Neural progenitor cell (in vitro differentiated cells): Measurements from ENCODE around the gene TSPAN5. TPM values are rescaled to one million over a fixed set of nuclear protein-coding genes. Genes with fewer than 3 reads are reported as not detected.

Experiments used
- DNase-seq: peaks from one replicate; pipeline ENCODE4 v3.0.0-alpha.2; 2016; ENCODE audit warnings: low spot score
- H2AFZ ChIP-seq: fragments of 200-600 bp; sonication (generic); replicated peaks from 2 replicates; pipeline ENCODE4 v1.6.1; 2016; ENCODE audit warnings: antibody characterized with exemption
- H3F3A ChIP-seq: fragments of 200-600 bp; sonication (generic); 2 replicates; pipeline ENCODE4 v1.6.1; 2016; ENCODE audit warnings: antibody characterized with exemption, low read depth
- H3K27ac ChIP-seq: fragments of 200-600 bp; sonication (generic); 2 replicates; pipeline ENCODE4 v1.5.1; 2016; ENCODE audit warnings: mild to moderate bottlenecking
- H3K27me3 ChIP-seq: fragments of 200-600 bp; sonication (generic); 2 replicates; pipeline ENCODE4 v1.6.1; 2016; ENCODE audit warnings: mild to moderate bottlenecking, moderate library complexity
- H3K36me3 ChIP-seq: fragments of 200-600 bp; sonication (generic); 2 replicates; pipeline ENCODE4 v1.5.1; 2016
- H3K4me1 ChIP-seq: fragments of 200-600 bp; sonication (generic); 2 replicates; pipeline ENCODE4 v1.6.1; 2016; ENCODE audit warnings: mixed run types
- H3K4me2 ChIP-seq: fragments of 200-600 bp; sonication (generic); 2 replicates; pipeline ENCODE4 v1.6.1; 2016
- H3K4me3 ChIP-seq: fragments of 200-600 bp; sonication (generic); 2 replicates; pipeline ENCODE4 v1.5.1; 2016
- H3K79me2 ChIP-seq: fragments of 200-600 bp; sonication (generic); 2 replicates; pipeline ENCODE4 v1.6.1; 2016; ENCODE audit warnings: low read depth
- H3K9ac ChIP-seq: fragments of 200-600 bp; sonication (generic); 2 replicates; pipeline ENCODE4 v1.6.1; 2016
- H3K9me3 ChIP-seq: fragments of 200-600 bp; sonication (generic); 2 replicates; pipeline ENCODE4 v1.5.1; 2016; ENCODE audit warnings: low read depth
- H4K20me1 ChIP-seq: fragments of 200-600 bp; sonication (generic); 2 replicates; pipeline ENCODE4 v1.6.1; 2016; ENCODE audit warnings: low read depth
- H3K27ac Mint-ChIP-seq: 3 replicates; pipeline ENCODE4 v1.8.0; 2021; ENCODE audit warnings: mixed read lengths
- H3K27me3 Mint-ChIP-seq: 2 replicates; pipeline ENCODE4 v1.8.0; 2022; ENCODE audit warnings: low read depth, mild to moderate bottlenecking, inconsistent platforms, moderate library complexity, mixed read lengths; ENCODE audit not compliant: insufficient read depth
- H3K36me3 Mint-ChIP-seq: 3 replicates; pipeline ENCODE4 v1.8.0; 2021; ENCODE audit warnings: mixed read lengths
- H3K4me1 Mint-ChIP-seq: 3 replicates; pipeline ENCODE4 v1.8.0; 2021; ENCODE audit warnings: mixed read lengths
- H3K4me3 Mint-ChIP-seq: 3 replicates; pipeline ENCODE4 v1.8.0; 2021; ENCODE audit warnings: mild to moderate bottlenecking, moderate library complexity, mixed read lengths
- H3K9me3 Mint-ChIP-seq: 3 replicates; pipeline ENCODE4 v1.8.0; 2020; ENCODE audit warnings: mixed read lengths
- CTCF ChIP-seq: fragments of 200-600 bp; sonication (generic); IDR thresholded peaks from 2 replicates; pipeline ENCODE4 v1.5.1; 2017; ENCODE audit warnings: antibody characterized with exemption, mild to moderate bottlenecking
- EZH2 ChIP-seq: fragments of 200-600 bp; sonication (generic); IDR thresholded peaks from 2 replicates; pipeline ENCODE4 v1.6.1; 2017; ENCODE audit warnings: antibody characterized with exemption, mild to moderate bottlenecking, moderate library complexity
- EZH2phosphoT487 ChIP-seq: fragments of 200-600 bp; sonication (generic); IDR thresholded peaks from 2 replicates; pipeline ENCODE4 v1.6.1; 2017; ENCODE audit warnings: antibody characterized with exemption
- total RNA-seq: library from RNA; depleted of rRNA; stranded (reverse); fragments of >200 nt; gene quantifications from 2 replicates; pipeline ENCODE4 v1.2.3, GENCODE V29; 2015; ENCODE audit warnings: low replicate concordance

TSPAN5 gene
- total RNA-seq, 1 donor from 2014 or later = 34.9 TPM

DNA sequence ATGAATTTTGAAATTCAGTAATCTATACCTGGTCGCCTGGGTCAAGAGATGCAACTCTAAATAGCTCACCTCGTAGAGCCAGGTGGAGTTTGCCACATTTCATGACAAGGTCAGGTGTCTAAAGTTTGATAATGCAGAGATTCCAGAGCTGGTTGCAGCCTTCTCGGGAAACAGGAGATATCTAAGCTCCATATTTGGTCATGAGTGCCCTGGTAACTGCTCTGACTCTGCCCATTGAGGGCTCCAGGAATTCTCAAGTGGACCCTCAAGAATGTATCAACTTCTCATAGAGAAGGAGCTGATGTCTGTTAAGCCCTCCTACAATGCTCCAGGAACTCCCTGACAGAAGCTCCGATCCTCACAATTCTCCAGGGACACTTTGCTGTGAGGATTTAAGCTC, 33.2 kb upstream of the TSPAN5 start:
- no peak for DNase-seq
- H3F3A ChIP-seq = no peaks in the 10 kb centered on the region
- H3K4me3 ChIP-seq = no peak overlapping the region
- no peak overlapping the region for H3K27ac ChIP-seq
- TF ChIP-seq EZH2 = no peak
- TF ChIP-seq EZH2phosphoT487 = no peak
- TF ChIP-seq CTCF = no peak
- no peaks in the 10 kb centered on the region for H3K27me3 ChIP-seq
- no peak overlapping the region for H2AFZ ChIP-seq
- Mint-ChIP-seq H3K4me1 (peaks cover 8% of the 10 kb centered on the region), H3K9me3 (peaks cover 7% of the 10 kb centered on the region), H3K36me3 (no peaks in the 10 kb centered on the region), H3K4me3 (no peak overlapping the region), H3K27ac (no peak overlapping the region), H3K27me3 (peaks cover 2% of the 10 kb centered on the region)
- H3K9me3 ChIP-seq = no peaks in the 10 kb centered on the region
- no peak overlapping the region for H3K9ac ChIP-seq
- no peaks in the 10 kb centered on the region for H3K36me3 ChIP-seq
- H3K79me2 ChIP-seq = no peaks in the 10 kb centered on the region
- no peak overlapping the region for H3K4me2 ChIP-seq
- H3K4me1 ChIP-seq = no peaks in the 10 kb centered on the region
- H4K20me1 ChIP-seq = no peaks in the 10 kb centered on the region

- Histone ChIP-seq H3F3A (no peaks in the 10 kb centered on the region), H3K9ac (no peak overlapping the region), H3K79me2 (no peaks in the 10 kb centered on the region), H2AFZ (no peak overlapping the region), H4K20me1 (no peaks in the 10 kb centered on the region), H3K9me3 (no peaks in the 10 kb centered on the region), H3K4me3 (no peak overlapping the region), H3K4me1 (no peaks in the 10 kb centered on the region), H3K27me3 (no peaks in the 10 kb centered on the region), H3K4me2 (no peak overlapping the region), H3K27ac (no peak overlapping the region), H3K36me3 (no peaks in the 10 kb centered on the region)
- no peaks in the 10 kb centered on the region for H3K36me3 Mint-ChIP-seq
- no peak overlapping the region for H3K27ac Mint-ChIP-seq
- no peak overlapping the region for H3K4me3 Mint-ChIP-seq
- peaks cover 10% of the 10 kb centered on the region for H3K4me1 Mint-ChIP-seq
- TF ChIP-seq EZH2phosphoT487 (no peak), EZH2 (no peak), CTCF (no peak)
- H3K27me3 Mint-ChIP-seq = no peaks in the 10 kb centered on the region
- H3K9me3 Mint-ChIP-seq = peaks cover 4% of the 10 kb centered on the region
- DNase-seq = no peak
Measured at GRCh38 chr4:98689507-98690174, 31.2 kb upstream of the TSPAN5 start.

DNA sequence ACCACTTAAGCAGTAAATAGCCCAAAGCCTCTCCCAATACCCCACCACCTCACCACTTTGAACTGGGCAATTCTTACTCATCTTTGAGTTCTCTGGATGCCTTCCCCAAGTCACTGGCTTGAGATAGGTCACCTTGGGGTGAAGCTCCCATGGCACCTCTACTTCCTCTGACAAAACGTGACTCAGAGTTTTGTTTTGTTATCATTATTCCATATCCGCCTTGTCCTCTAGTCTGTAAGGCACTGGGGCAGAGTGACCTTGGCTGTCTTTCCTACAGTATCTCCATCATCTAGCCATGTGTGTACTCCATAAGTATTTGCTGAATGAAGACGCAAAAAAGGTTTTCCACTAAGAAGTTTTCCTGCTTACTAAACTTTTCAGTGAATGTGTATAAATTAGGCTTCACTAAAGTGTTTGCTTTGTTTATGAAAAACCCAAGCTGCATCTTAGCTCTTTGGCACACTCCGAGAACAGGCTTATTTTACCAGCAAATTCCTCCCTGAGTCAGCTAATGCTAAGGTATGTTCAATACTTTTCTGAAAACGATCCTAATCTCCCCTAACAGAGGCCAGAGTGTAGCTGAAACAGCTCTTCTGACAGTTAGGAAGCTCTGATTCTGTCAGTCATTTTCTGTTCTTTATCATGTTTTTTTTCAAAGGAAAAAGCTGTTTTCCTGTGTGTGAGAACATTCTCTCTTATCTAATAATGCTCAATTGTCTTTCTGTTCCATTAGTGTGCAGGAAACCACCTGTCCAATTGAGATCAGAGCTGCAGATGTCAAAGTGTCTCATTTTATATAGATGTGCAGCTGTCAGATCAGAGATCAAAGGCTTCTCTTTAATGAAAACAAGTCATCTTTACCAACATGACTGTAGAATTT, 30.2 kb upstream of the TSPAN5 start:
- Mint-ChIP-seq H3K4me1 (peaks cover 6% of the 10 kb centered on the region), H3K27ac (no peak overlapping the region), H3K4me3 (no peak overlapping the region), H3K36me3 (no peaks in the 10 kb centered on the region), H3K27me3 (no peaks in the 10 kb centered on the region), H3K9me3 (peaks cover 4% of the 10 kb centered on the region)
- no peaks in the 10 kb centered on the region for H3K79me2 ChIP-seq
- H3K4me2 ChIP-seq = no peak overlapping the region
- H3K4me1 ChIP-seq = no peaks in the 10 kb centered on the region
- no peak overlapping the region for H2AFZ ChIP-seq
- H4K20me1 ChIP-seq = no peaks in the 10 kb centered on the region
- H3K27ac ChIP-seq = no peak overlapping the region
- H3K9ac ChIP-seq = no peak overlapping the region
- H3F3A ChIP-seq = no peaks in the 10 kb centered on the region
- H3K27me3 ChIP-seq = no peaks in the 10 kb centered on the region
- TF ChIP-seq EZH2phosphoT487 (no peak), EZH2 (no peak), CTCF (no peak)
- no peaks in the 10 kb centered on the region for H3K9me3 ChIP-seq
- peak; percentile 9 for DNase-seq
- H3K36me3 ChIP-seq = no peaks in the 10 kb centered on the region
- no peak overlapping the region for H3K4me3 ChIP-seq
